LNCaP clone FGC (cell line): Measurements from ENCODE around the gene SIGLEC8.

ENCODE experiments used
- DNase-seq: peaks from one replicate; pipeline ENCODE4 v3.0.0-alpha.2; 2011; ENCODE audit warnings: low read depth
- H3K4me3 ChIP-seq: 2 replicates; pipeline ENCODE4 v1.5.1; 2011; ENCODE audit warnings: mild to moderate bottlenecking, low read depth, low read length, control low read depth
- CTCF ChIP-seq: IDR thresholded peaks from 2 replicates; pipeline ENCODE4 v1.5.1; 2012; ENCODE audit warnings: mild to moderate bottlenecking; ENCODE audit not compliant: control insufficient read depth, insufficient read depth; ENCODE audit errors: extremely low read depth

Gene SIGLEC8

GRCh38 chr19:51476164-51476563 is 17.9 kb upstream of the SIGLEC8 start:
- H3K4me3 ChIP-seq: no peak overlapping the region
- TF ChIP-seq CTCF: no peak
- DNase-seq: no peak

DNA sequence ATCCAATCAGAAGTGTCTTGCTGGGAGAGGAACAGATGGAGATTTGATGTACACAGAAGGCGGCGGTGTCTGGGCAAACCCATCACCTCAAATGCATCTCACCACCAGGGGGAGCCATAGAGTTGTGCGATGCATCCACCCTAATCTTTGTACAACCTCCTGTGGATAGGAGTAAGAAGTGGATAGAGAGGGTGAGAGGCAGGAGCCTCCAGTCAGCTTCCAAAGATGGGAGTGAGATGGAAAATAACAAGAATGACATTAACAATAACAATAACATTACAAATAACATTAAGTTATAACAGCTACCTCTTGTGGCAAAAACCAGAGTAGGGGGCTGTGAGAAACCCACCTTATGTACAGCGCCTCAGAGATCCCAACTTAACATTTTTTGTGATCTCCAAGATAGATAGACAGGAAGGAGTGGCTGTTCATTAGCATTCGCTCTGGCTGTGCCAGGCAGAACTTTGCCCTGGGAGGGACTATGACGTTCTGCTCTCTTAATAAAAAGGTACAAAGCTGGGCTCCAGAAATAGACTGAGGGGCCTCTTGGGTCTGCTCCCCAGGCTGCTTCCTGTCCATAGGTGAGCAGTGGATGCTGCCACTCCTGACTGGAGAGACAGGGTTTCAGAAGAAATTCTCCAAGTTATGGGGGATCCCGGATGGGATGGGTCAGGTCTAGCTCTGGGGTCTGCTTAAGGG is 14.9 kb upstream of the SIGLEC8 start:
- no peak overlapping the region for H3K4me3 ChIP-seq
- peak; percentile 92 for TF ChIP-seq CTCF
- peak; percentile 17 for DNase-seq

DNA sequence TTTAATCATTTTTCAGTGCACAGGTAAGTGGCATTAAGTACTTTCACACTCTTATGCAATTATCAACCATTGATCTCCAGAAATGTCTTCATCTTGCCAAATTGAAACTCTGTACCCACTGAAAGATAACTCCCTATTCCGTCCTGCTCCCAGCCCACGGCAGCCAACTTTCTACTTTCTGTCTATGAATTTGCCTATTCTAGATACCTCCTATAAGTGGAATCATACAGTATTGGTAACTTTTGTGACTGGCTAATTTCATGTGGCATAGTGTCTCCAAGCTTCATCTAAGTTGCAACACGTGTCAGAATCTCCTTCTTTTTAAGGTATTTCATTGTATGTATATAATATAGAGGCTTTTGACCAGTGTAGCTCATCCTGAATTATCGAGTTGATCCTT is 14.4 kb upstream of the SIGLEC8 start:
- TF ChIP-seq CTCF: no peak
- DNase-seq: no peak
- no peak overlapping the region for H3K4me3 ChIP-seq

DNA sequence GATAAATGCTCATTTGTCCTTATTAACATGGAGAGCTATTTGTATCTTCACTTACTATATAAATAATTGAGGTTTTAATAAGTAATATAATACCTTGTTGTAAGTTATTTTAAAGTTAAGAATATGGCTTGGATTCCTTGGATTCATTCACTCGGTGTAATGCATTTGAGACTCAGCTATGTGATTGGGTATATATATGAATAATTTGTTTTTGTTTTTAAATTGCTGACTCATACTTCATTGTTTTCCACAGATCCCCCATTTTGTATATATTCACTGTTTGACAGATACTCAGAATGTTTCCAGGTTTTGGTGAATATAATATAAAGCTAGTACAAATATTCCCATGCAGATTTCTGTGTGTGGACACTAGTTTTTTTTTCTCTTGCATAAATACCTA is 13.3 kb upstream of the SIGLEC8 start:
- TF ChIP-seq CTCF: no peak
- no peak overlapping the region for H3K4me3 ChIP-seq
- no peak for DNase-seq

DNA sequence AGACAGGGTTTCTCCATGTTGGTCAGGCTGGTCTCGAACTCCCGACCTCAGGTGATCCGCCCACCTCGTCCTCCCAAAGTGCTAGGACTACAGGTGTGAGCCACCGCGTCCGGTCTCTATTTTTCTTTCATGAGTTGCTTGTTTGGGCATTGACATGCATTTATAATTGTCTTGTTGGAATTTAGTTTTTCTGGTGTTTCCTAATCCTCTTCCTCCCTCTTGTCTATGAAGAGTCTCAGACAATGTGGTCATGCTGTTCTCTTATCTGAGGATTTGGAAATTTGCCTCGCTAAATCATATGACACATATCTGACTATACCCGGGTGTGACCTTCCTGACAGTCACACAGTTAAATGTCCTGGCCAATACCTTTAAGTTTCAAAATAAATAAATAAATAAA is 12.7 kb upstream of the SIGLEC8 start:
- no peak overlapping the region for H3K4me3 ChIP-seq
- DNase-seq: no peak
- no peak for TF ChIP-seq CTCF

DNA sequence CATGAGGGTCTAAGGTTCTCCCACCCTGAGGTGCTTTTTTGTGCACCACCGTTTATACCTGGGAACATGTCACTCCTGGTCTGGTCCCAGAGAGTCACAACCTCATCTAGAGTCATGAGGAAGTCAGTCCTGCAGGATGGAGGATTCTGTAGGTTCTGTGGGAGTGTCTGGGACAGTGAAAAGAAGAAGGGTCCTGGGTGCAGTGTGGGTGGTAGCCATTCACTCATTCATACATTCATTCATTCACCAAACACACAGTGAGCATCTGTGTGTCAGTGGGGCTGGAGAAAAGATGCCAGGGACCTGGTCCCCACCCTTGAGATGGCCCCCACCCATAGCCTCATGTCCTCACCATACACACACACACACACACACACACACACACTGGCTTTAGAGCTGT is 11.4 kb upstream of the SIGLEC8 start:
- no peak for DNase-seq
- TF ChIP-seq CTCF: no peak
- H3K4me3 ChIP-seq: no peak overlapping the region

GRCh38 chr19:51469162-51469561 is 10.9 kb upstream of the SIGLEC8 start:
- DNase-seq: no peak
- H3K4me3 ChIP-seq: no peak overlapping the region
- TF ChIP-seq CTCF: no peak
